GM23338 (cell line): ENCODE measurements around the gene SHISAL1. TPM values are rescaled to one million over a fixed set of nuclear protein-coding genes. Genes with fewer than 3 reads are reported as not detected.
"Not testable (repeated sequence)": the region's sequence is repeated elsewhere in the genome, so short reads cannot be mapped to it uniquely, and the experiment has no call there.

Experiments used
- ATAC-seq: fragments of 200-7000 bp; cut with Tn5 transposase; 3 replicates; pipeline ENCODE4 v1.9.1; 2020
- DNase-seq: peaks from one replicate; pipeline ENCODE4 v3.0.0-alpha.2; 2015; ENCODE audit warnings: low spot score
- H2AFZ ChIP-seq: fragments of 200-600 bp; sonication (generic); 2 replicates; pipeline ENCODE4 v1.8.0; 2016; ENCODE audit warnings: antibody characterized with exemption, mild to moderate bottlenecking, moderate library complexity
- H3F3A ChIP-seq: fragments of 200-600 bp; sonication (generic); replicated peaks from 2 replicates; pipeline ENCODE4 v1.8.0; 2017; ENCODE audit warnings: antibody characterized with exemption, mixed run types, low read depth
- H3K27ac ChIP-seq: fragments of 200-600 bp; sonication (generic); 2 replicates; pipeline ENCODE4 v1.6.1; 2016; ENCODE audit warnings: low read depth
- H3K27me3 ChIP-seq: fragments of 200-600 bp; sonication (generic); 2 replicates; pipeline ENCODE4 v1.8.0; 2016; ENCODE audit warnings: mild to moderate bottlenecking, mixed run types, moderate library complexity; ENCODE audit not compliant: insufficient read depth
- H3K36me3 ChIP-seq: fragments of 200-600 bp; sonication (generic); 2 replicates; pipeline ENCODE4 v1.8.0; 2016; ENCODE audit warnings: mild to moderate bottlenecking; ENCODE audit not compliant: insufficient read depth
- H3K4me1 ChIP-seq: fragments of 200-600 bp; sonication (generic); 2 replicates; pipeline ENCODE4 v1.8.0; 2016; ENCODE audit warnings: mild to moderate bottlenecking, moderate library complexity; ENCODE audit not compliant: insufficient read depth
- H3K4me2 ChIP-seq: fragments of 200-600 bp; sonication (generic); 2 replicates; pipeline ENCODE4 v1.7.1; 2017; ENCODE audit warnings: mixed run types
- H3K4me3 ChIP-seq: fragments of 200-600 bp; sonication (generic); 2 replicates; pipeline ENCODE4 v1.6.1; 2016; ENCODE audit warnings: mixed run types
- H3K79me2 ChIP-seq: fragments of 200-600 bp; sonication (generic); replicated peaks from 2 replicates; pipeline ENCODE4 v1.8.0; 2017; ENCODE audit warnings: mild to moderate bottlenecking; ENCODE audit not compliant: insufficient read depth
- H3K9me2 ChIP-seq: fragments of 200-600 bp; sonication (generic); 2 replicates; pipeline ENCODE4 v1.8.0; 2017; ENCODE audit not compliant: insufficient read depth
- H4K20me1 ChIP-seq: fragments of 200-600 bp; sonication (generic); replicated peaks from 2 replicates; pipeline ENCODE4 v1.8.0; 2017; ENCODE audit warnings: mild to moderate bottlenecking; ENCODE audit not compliant: insufficient read depth
- H3K27ac Mint-ChIP-seq: 2 replicates; pipeline ENCODE4 v1.8.0; 2020; ENCODE audit warnings: inconsistent platforms, mild to moderate bottlenecking, moderate library complexity, mixed read lengths
- H3K27me3 Mint-ChIP-seq: 3 replicates; pipeline ENCODE4 v1.8.0; 2022; ENCODE audit warnings: low read depth, mild to moderate bottlenecking, moderate library complexity, mixed read lengths, inconsistent platforms; ENCODE audit not compliant: insufficient read depth, poor library complexity
- H3K36me3 Mint-ChIP-seq: 3 replicates; pipeline ENCODE4 v1.8.0; 2021; ENCODE audit warnings: low read depth, mild to moderate bottlenecking, inconsistent platforms, moderate library complexity, mixed read lengths
- H3K4me1 Mint-ChIP-seq: 3 replicates; pipeline ENCODE4 v1.8.0; 2020; ENCODE audit warnings: mild to moderate bottlenecking, inconsistent platforms, mixed read lengths
- H3K4me3 Mint-ChIP-seq: 3 replicates; pipeline ENCODE4 v1.8.0; 2021; ENCODE audit warnings: moderate library complexity, mild to moderate bottlenecking, inconsistent platforms, mixed read lengths
- H3K9me3 Mint-ChIP-seq: 3 replicates; pipeline ENCODE4 v1.8.0; 2020; ENCODE audit warnings: moderate library complexity, mild to moderate bottlenecking, inconsistent platforms, mixed read lengths
- ETS1 ChIP-seq: IDR thresholded peaks from 2 replicates; pipeline ENCODE4 v1.6.1; 2016; ENCODE audit warnings: antibody characterized with exemption
- JUNB ChIP-seq: IDR thresholded peaks from one replicate; pipeline ENCODE4 v1.6.1; 2016; ENCODE audit warnings: antibody characterized with exemption; ENCODE audit not compliant: unreplicated experiment
- ZNF462 ChIP-seq: fragments of 250-450 bp; sonication (Bioruptor Pico); IDR thresholded peaks from 2 replicates; pipeline ENCODE4 v1.5.0; 2020; ENCODE audit warnings: mild to moderate bottlenecking, moderate library complexity
- polyA plus RNA-seq: library from polyadenylated mRNA; unstranded; fragments of >200 nt; fragmentation: Nextera tagmentation; extraction: Ambion mirVana; gene quantifications from 2 replicates; pipeline ENCODE4 v1.2.1, GENCODE V29; 2016
- total RNA-seq: library from RNA; depleted of rRNA; stranded (reverse); fragments of >200 nt; shearing (Covaris generic); gene quantifications from 2 replicates; pipeline ENCODE4 v1.2.3, GENCODE V29; 2014

Gene SHISAL1
- total and polyA plus RNA-seq, 2 experiments from 2014 or later, result 0.71 to 3.4 TPM

- TF ChIP-seq JUNB, result no peak
Observed at GRCh38 chr22:44304354-44304753, 8.4 kb downstream of the SHISAL1 start (continued).

- H3K79me2 ChIP-seq, H3K27ac ChIP-seq, H3K9me2 ChIP-seq, H3K27me3 ChIP-seq, H3K4me1 ChIP-seq, ATAC-seq, H3K36me3 Mint-ChIP-seq, DNase-seq, H4K20me1 ChIP-seq, H2AFZ ChIP-seq, H3K4me3 Mint-ChIP-seq, H3K4me2 ChIP-seq, H3K9me3 Mint-ChIP-seq, H3K4me3 ChIP-seq, H3K27ac Mint-ChIP-seq, H3K36me3 ChIP-seq, H3F3A ChIP-seq: not testable (repeated sequence)
- Mint-ChIP-seq H3K4me1 (peaks cover 13% of the 10 kb centered on the region), H3K27me3 (peaks cover 14% of the 10 kb centered on the region)
Observed at GRCh38 chr22:44302363-44302762, 10.4 kb downstream of the SHISAL1 start.

- Mint-ChIP-seq H3K27ac (no peak overlapping the region), H3K4me1 (peaks cover 13% of the 10 kb centered on the region), H3K4me3 (no peak overlapping the region), H3K36me3 (no peaks in the 10 kb centered on the region; the same call in 2 of the 3 replicates), H3K27me3 (peaks cover 6% of the 10 kb centered on the region), H3K9me3 (0 out of 3 replicates have a peak, but pooled peaks cover 3% of the 10 kb centered on the region)
- no peaks in the 10 kb centered on the region for H3K27me3 ChIP-seq
- no peak overlapping the region for H2AFZ ChIP-seq
- no peak for TF ChIP-seq ETS1
- no peak for TF ChIP-seq ZNF462 (CRISPR knock-in tag)
- no peaks in the 10 kb centered on the region for H3K9me2 ChIP-seq
- H3K4me1 ChIP-seq, result no peaks in the 10 kb centered on the region
- ATAC-seq, result no peak
- H3K36me3 ChIP-seq, result no peaks in the 10 kb centered on the region
- H3K79me2 ChIP-seq, result no peaks in the 10 kb centered on the region
- no peak overlapping the region for H3K4me2 ChIP-seq
- no peak for DNase-seq
- no peak overlapping the region for H3K4me3 ChIP-seq
- no peaks in the 10 kb centered on the region for H4K20me1 ChIP-seq
- H3K27ac ChIP-seq, result no peak overlapping the region
- H3F3A ChIP-seq, result no peaks in the 10 kb centered on the region
Observed at GRCh38 chr22:44301039-44301438, 11.7 kb downstream of the SHISAL1 start.
